GM21723 (cell line): ENCODE data around the gene TMC7.

Experiments
- ATAC-seq: cut with Tn5 transposase; IDR thresholded peaks from one replicate; pipeline ENCODE4 v1.9.1; 2021; ENCODE audit warnings: mild to moderate bottlenecking, moderate library complexity; ENCODE audit not compliant: unreplicated experiment

The TMC7 gene

DNA sequence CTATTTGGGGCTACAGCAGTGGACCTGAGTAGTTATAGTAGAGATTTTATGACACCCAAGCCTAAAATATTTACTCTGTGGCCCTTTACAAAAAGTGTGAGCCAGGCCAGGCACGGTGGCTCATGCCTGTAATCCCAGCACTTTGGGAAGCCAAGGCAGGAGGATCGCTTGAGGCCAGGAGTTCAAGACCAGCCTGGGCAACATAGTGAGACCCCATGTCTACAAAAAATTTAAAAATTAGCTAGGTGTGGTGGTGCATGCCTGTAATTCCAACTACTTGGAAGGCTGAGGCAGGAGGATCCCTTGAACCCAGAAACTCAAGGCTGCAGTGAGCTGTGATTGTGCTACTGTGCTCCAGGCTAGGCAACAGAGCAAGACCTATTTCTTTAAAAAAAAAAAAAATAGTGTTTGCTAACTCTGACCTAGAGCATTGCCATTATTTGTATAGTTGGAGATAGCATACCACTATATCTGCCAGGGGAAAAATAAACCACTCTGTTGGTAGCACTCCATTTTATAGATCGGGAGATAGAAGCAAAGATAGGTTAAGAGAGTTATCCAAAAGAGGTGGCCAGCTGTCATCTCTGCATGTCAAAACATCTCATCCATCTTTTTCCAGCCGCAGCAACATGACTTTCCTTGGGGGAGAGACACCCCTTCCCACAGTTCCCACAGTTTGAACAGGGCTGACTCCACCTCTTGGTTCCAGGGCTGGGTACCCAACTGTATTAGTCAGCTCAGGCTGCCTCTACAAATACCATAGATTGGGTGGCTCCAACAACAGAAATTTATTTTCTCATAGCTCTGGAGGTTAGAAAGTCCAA lies 127.0 kb downstream of the TMC7 start:
- ATAC-seq, result no peak

DNA sequence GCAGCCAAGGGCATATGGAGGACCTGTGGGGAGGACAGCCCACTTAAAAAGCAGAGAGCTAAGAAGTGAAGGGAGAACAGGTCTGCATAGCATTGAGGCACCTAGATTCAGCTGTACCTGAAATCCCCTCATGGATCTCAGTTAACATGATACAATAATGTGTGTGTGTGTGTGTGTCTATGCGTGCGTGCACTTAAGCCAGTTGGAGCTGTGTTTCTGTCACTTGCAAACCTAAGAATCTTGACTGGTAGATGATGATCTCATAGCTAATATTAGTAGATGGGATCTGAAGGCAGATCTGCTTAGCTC lies 128.3 kb downstream of the TMC7 start:
- no peak for ATAC-seq
